ENCODE data around the gene MEPE.

Gene MEPE

DNA sequence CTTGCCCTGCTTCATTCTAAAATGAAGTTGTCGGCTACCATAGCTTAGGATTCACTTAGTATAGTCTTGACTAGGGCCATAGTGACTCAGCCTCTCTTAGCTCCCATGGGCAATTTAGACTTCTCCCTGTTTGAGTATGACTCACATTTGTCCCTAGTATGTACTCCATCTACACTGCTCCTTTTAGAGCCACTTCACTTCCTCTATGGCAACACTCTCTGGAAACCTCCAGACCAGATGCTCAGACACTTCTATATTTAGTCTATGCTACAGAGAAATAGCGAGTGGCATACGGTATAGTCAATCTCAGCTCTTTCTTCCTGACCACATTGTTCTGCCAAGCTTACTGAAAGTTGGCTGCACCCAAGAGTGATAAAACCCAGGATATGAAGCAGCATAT is 11.2 kb downstream of the MEPE start:
- DNase-seq, result peak; percentile 7

DNA sequence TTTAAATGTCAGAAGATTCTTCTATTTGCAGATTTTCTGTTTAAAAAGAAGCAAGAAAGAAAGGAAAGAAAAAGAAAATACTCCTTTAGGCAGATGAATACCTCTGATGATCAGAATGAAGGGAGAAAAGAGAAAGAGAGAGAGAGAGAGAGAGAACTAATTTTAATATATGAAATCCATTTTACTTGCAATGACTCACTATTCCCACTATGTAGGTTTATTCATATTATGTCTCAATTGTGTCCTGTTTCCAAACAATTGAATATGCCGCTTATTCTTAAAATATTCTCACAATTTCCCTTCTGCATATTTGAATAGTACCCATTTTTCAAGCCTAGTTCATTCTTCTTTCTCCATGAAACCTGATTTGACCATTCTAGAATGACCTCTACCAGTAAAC is 11.7 kb downstream of the MEPE start:
- no peak for DNase-seq

DNA sequence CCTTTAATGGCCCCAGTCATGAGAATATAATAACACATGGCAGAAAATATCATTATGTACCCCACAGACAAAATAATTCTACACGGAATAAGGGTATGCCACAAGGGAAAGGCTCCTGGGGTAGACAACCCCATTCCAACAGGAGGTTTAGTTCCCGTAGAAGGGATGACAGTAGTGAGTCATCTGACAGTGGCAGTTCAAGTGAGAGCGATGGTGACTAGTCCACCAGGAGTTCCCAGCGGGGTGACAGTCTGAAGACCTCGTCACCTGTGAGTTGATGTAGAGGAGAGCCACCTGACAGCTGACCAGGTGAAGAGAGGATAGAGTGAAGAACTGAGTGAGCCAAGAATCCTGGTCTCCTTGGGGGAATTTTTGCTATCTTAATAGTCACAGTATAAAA is 13.5 kb downstream of the MEPE start:
- no peak for DNase-seq

DNA sequence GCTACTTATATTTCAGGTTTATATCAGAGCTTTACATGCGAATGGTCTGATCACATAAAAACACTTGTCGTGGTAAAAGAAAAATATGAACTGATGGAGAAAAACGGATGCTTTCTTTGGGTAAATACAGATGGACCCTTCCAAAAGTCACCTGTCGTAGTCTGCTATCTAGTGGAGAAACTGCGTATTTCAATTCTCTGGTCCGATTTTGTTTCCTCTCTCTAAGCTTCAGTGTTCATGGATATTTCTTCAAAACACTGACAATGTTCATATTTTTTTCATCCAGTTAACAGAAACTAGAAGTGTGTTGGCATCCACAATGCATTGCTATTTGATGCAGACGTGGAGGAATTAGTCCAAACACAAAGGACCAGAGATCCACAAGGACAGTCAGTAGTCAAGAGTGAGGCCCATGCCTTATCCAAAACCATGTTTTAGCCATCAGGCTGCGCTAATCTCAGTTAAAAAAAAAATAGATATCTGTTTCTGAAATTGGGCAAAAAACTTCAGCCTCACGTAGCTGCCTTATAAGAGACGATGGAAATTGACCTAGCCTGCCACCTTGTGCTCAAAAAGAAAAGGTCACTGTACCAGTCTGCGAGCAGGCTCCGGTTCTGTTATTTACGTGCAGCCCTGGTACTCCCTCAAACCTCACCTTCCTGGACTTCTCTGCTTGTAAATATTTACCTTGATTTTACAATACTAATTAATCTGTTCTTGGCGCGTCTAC is 16.0 kb downstream of the MEPE start:
- DNase-seq, result peak; percentile 57

DNA sequence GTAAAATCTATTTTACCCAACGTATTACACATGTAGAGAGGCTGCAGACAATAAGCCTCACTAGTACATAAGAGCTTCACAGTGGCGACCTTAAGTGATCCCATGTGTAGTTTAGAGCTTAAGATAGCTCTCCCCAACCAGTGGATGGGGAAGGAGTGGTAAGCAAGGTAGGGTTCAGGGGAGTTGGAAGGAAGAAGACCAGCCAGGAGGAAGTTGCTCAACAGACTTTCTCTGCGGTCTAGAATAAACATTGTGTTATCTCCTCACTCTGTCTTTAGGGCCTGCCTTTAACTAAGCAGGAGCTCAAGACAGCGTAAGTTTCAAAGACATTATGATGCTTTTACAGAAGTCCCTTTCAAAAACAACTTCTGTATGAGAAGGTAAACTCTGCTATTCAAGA is 16.8 kb downstream of the MEPE start:
- no peak for DNase-seq

DNA sequence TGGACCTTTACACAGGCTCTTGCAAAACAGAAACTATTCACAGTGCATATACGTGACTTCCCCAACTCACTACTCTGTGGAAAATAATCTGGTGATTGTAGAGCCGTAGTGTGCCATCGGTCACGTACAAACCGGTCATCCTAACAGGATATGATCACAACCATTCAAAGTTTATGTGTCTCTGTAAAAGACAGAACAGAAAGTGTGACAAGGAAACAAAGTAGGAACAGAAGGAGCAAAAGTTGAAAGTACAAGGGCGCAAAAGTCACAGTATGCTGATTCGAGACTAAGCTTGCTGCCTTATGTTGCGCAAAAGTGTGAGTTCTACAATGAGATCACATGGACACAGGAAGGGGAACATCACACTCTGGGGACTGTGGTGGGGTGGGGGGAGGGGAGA is 18.6 kb downstream of the MEPE start:
- no peak for DNase-seq

- DNase-seq, result no peak
Measured at GRCh38 chr4:87851953-87852352, 19.2 kb downstream of the MEPE start.

- DNase-seq, result peak; percentile 10
Measured at GRCh38 chr4:87853108-87853507, 20.3 kb downstream of the MEPE start.

DNA sequence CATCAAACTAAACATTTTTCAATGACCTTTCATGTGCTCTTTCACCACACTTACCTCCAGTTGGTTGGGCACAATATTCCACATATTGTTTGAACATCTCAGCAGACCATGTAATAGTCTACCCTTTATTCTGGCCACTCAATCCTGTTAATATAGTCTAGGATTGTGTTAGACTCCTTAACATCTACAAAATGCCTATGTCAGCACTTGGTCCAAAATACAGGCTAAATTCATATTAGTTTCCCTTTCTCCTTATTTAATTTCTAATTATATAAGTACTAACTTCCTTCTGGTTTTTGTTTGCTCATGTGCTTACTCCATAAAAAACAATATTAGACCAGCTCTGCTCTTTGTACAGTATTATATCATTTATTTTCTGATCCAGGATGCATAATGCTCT is 21.1 kb downstream of the MEPE start:
- no peak for DNase-seq

GRCh38 chr4:87855559-87855958 is 22.8 kb downstream of the MEPE start:
- no peak for DNase-seq

GRCh38 chr4:87856816-87857215 is 24.0 kb downstream of the MEPE start:
- DNase-seq, result no peak

DNA sequence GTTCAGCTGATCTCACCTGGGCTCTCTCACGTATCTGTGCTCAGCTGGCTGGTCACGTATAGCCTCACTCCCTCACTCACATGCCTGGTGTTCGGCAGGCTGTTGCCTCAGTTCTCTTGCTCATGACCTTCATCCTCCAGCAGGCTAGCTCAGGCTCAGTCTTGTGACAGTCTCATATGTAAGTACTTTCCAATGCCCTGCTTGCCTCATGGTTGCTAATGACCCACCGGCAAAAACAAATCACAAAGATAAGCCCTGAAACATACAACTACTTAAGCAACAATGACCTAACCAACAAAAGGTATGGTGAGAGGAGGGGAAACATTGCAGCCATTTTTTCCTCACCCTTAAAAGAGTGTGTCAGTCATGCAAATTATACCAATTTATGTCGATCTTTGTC is 25.0 kb downstream of the MEPE start:
- no peak for DNase-seq

- DNase-seq, result no peak
Measured at GRCh38 chr4:87862236-87862635, 29.5 kb downstream of the MEPE start.

GRCh38 chr4:87863486-87863885 is 30.7 kb downstream of the MEPE start:
- no peak for DNase-seq

DNA sequence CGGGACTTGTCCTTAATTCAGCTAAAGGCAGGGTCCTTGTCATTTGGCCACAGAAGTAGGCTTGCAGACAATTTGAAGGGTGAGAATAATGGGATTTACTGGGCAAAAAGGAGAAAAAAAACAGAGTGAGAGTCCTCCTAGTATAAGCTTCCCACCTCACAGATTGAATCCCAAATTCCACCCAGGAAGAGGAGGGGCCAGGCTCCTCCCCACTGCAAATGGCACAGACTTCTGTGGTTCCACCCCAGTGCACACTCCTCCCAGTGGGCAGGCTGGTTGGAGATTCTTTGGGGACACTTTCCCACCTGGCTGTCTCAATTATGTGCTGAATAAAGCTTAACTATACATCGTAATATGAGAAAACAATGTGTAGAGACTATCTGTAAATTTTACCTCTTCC is 31.6 kb downstream of the MEPE start:
- no peak for DNase-seq

GRCh38 chr4:87865288-87865687 is 32.5 kb downstream of the MEPE start:
- no peak for DNase-seq

DNA sequence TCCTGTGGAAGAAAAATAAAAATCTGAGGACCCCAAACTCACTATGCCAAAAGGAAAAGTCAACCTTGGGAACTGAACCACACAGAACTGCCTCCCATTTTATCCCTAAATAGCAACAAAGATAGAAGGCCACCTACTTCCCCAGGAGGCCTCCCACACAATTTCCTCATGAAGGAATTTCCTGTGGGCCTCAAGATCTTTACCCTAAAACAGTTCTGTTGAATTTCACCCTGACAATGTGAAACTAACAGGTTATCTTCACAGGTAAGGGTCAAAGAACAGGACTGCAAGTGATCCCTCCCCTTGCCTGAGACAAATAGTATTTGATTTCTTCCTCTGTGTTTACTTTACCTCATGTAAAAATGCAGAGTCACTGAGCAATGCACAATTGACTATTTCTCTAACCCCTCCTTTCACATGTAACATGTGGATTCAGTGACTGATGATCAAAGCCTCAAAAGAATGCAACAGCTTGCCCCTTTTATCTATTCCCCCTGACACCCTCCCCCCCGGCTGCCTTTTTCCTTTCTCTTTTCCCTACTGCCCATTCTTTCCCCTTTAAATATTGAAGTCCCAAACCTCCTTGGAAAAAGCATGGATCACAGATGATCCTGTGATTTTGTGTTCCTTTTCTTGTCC is 33.3 kb downstream of the MEPE start:
- no peak for DNase-seq

GRCh38 chr4:87868522-87868921 is 35.8 kb downstream of the MEPE start:
- no peak for DNase-seq

- no peak for DNase-seq
Measured at GRCh38 chr4:87872028-87872427, 39.3 kb downstream of the MEPE start.

- DNase-seq, result no peak
Measured at GRCh38 chr4:87875191-87875590, 42.4 kb downstream of the MEPE start.

DNA sequence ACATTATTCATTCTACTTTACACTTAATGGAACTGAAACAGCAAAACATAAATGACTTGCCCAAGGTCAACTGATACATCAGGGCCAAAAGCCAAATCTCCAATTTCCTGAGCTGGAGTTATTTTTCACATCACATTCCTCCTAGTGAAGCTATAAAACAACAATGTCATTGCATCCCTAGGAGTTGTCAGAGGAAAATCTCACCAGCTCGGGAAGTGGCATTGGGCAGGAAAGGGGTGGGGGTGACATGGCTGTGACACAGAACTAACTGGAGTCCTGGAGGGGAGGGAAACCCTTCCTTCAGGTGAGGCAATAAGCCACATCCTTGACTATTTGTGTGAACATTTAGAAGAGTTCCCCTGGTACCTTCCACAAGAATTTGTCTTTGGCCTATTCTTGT is 47.3 kb downstream of the MEPE start:
- no peak for DNase-seq

- DNase-seq, result no peak
Measured at GRCh38 chr4:87881115-87881514, 48.3 kb downstream of the MEPE start.

- no peak for DNase-seq
Measured at GRCh38 chr4:87882321-87882720, 49.6 kb downstream of the MEPE start.

- no peak for DNase-seq
Measured at GRCh38 chr4:87882861-87883260, 50.1 kb downstream of the MEPE start.

DNA sequence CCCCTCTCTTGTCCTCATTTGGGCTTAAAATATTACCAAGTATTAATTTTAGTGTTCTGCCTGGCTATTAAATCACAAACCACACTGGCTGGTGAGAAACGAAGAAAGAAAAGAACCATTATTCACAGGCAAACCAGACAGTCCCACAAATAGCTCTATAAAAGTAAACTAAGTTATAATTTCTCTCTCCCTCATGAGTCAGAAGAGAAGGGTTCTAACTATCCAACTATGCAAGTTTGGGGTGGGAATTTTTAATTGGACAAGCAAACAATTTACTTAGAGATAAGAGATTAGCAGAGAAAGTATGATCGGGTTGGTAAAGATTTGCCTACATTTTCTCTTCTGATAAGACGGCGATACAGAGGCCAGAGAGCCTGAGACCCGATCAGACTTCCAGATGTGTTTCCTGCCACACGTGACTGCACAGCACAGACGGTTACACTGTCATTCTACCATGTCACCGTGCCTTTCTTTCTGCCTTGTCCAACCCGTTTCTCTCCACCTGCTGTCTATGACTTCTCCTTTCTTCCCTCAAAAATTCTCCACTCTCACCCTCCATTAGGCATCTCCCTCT is 52.3 kb downstream of the MEPE start:
- DNase-seq, result no peak

All from amniotic stem cell (primary cell).